Endodermal cell (in vitro differentiated cells): ENCODE results near the gene MYEF2. TPM values are rescaled to one million over a fixed set of nuclear protein-coding genes. Genes with fewer than 3 reads are reported as not detected.

Source experiments
- DNase-seq: peaks from one replicate; pipeline ENCODE4 v3.0.0-alpha.2; 2017
- H3K27ac ChIP-seq: 2 replicates; pipeline ENCODE4 v1.5.1; 2013; ENCODE audit warnings: mild to moderate bottlenecking, low read depth, low read length, moderate library complexity
- H3K27me3 ChIP-seq: 2 replicates; pipeline ENCODE4 v1.6.1; 2013; ENCODE audit warnings: mild to moderate bottlenecking, low read length, moderate library complexity; ENCODE audit not compliant: insufficient read depth, control insufficient read depth, poor library complexity, severe bottlenecking
- H3K36me3 ChIP-seq: 2 replicates; pipeline ENCODE4 v1.7.0; 2013; ENCODE audit warnings: mild to moderate bottlenecking, low read length, moderate library complexity; ENCODE audit not compliant: control insufficient read depth, insufficient read depth
- H3K4me1 ChIP-seq: one replicate; pipeline ENCODE4 v1.7.0; 2013; ENCODE audit warnings: low read length; ENCODE audit not compliant: control insufficient read depth, insufficient read depth
- H3K4me3 ChIP-seq: 2 replicates; pipeline ENCODE4 v1.5.1; 2013; ENCODE audit warnings: mild to moderate bottlenecking, low read length, moderate library complexity
- H3K9ac ChIP-seq: 2 replicates; pipeline ENCODE4 v1.6.1; 2013; ENCODE audit warnings: mild to moderate bottlenecking, low read length, moderate library complexity; ENCODE audit not compliant: poor library complexity, severe bottlenecking; ENCODE audit errors: extremely low read depth
- H3K9me3 ChIP-seq: 2 replicates; pipeline ENCODE4 v1.6.1; 2013; ENCODE audit warnings: mild to moderate bottlenecking, low read length, moderate library complexity; ENCODE audit not compliant: control insufficient read depth
- H3K27ac Mint-ChIP-seq: 2 replicates; pipeline ENCODE4 v1.8.0; 2020; ENCODE audit warnings: mixed read lengths
- H3K27me3 Mint-ChIP-seq: 2 replicates; pipeline ENCODE4 v1.8.0; 2021; ENCODE audit warnings: mild to moderate bottlenecking, mixed read lengths; ENCODE audit not compliant: insufficient read depth
- H3K36me3 Mint-ChIP-seq: 2 replicates; pipeline ENCODE4 v1.8.0; 2020; ENCODE audit warnings: low read depth, mixed read lengths
- H3K4me1 Mint-ChIP-seq: 2 replicates; pipeline ENCODE4 v1.8.0; 2020; ENCODE audit warnings: mixed read lengths
- H3K4me3 Mint-ChIP-seq: 2 replicates; pipeline ENCODE4 v1.8.0; 2020; ENCODE audit warnings: mild to moderate bottlenecking, moderate library complexity, mixed read lengths
- H3K9me3 Mint-ChIP-seq: 2 replicates; pipeline ENCODE4 v1.8.0; 2020; ENCODE audit warnings: mild to moderate bottlenecking, mixed read lengths
- WGBS, 2 experiments: methylation state at CpG; one replicate each; pipeline versions ENCODE4 v1.1.5 to v1.1.7; 2013; ENCODE audit warnings: missing lambda C conversion rate in 2 of 2, mixed read lengths in 1 of 2; ENCODE audit not compliant: insufficient coverage in 1 of 2, insufficient read length in 1 of 2; 5-methylcytosine and 5-hydroxymethylcytosine counted together
- total RNA-seq, 2 donors: library from RNA; stranded (reverse); fragmentation: NEBNext Ultra II Directional in 1 of 2; extraction: Animal tissue kit (Norgen Biotek cat#: 25700) in 1 of 2; gene quantifications; 2 replicates in 1 of 2; 3 replicates in 1 of 2; pipeline ENCODE4 v1.2.1, GENCODE V29; 2021
- TF ChIP-seq, protein P1 (sequence below): fragments of 200-600 bp; sonication (generic); conservative IDR thresholded peaks from 2 replicates; pipeline ENCODE4 v1.5.0; 2021; ENCODE audit warnings: antibody characterized with exemption, mild to moderate bottlenecking

The MYEF2 gene
- total RNA-seq, 2 donors from 2014 or later: 58.2 to 91.2 TPM

DNA sequence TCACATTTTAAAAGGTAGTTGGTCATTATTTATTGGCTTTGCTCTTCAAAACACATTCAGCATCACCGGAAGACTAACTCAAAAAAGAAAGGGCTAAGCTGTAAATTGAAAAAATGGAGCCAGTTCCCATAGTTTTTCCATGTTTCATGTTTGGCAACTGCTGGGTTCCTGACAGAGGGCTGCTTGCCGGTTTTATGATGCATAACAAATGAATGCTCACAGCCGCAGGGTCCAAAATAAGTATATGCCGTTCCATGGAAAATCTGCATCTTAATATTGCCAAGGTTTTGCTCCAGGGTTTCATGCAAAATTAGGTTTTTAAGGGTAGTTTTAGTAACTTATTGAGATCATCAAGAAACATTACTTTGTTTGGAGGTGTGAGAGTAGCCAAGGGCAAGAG, 43.8 kb upstream of the MYEF2 start:
- H3K9me3 Mint-ChIP-seq: no peaks in the 10 kb centered on the region
- peaks cover 84% of the 10 kb centered on the region for H3K27me3 Mint-ChIP-seq

DNA sequence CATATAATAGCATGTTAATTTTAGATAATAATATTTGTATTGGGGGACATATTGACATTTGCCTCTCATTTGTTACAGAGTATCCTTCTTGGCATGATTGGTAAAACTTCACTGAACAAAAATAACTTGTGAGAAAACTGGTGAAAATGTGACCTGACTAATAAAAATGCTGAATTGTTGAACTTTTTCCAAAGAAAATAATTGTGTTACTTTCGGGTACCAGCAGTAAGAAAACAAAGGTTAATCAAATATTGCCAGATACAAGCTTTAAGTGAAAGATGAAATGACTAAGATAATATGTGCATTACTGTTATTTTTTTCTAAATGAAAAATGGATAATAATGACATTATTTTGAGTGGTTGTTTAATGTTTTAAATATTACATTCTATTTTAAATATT, 43.2 kb upstream of the MYEF2 start:
- Histone ChIP-seq H3K27ac (no peak overlapping the region), H3K27me3 (peaks cover 63% of the 10 kb centered on the region), H3K36me3 (no peaks in the 10 kb centered on the region), H3K4me1 (no peaks in the 10 kb centered on the region), H3K9me3 (no peaks in the 10 kb centered on the region), H3K9ac (no peak overlapping the region), H3K4me3 (no peak overlapping the region)
- no peaks in the 10 kb centered on the region for H3K36me3 Mint-ChIP-seq
- no peak overlapping the region for H3K4me3 Mint-ChIP-seq
- peaks cover 78% of the 10 kb centered on the region for H3K27me3 Mint-ChIP-seq
- TF ChIP-seq, protein P1, sequence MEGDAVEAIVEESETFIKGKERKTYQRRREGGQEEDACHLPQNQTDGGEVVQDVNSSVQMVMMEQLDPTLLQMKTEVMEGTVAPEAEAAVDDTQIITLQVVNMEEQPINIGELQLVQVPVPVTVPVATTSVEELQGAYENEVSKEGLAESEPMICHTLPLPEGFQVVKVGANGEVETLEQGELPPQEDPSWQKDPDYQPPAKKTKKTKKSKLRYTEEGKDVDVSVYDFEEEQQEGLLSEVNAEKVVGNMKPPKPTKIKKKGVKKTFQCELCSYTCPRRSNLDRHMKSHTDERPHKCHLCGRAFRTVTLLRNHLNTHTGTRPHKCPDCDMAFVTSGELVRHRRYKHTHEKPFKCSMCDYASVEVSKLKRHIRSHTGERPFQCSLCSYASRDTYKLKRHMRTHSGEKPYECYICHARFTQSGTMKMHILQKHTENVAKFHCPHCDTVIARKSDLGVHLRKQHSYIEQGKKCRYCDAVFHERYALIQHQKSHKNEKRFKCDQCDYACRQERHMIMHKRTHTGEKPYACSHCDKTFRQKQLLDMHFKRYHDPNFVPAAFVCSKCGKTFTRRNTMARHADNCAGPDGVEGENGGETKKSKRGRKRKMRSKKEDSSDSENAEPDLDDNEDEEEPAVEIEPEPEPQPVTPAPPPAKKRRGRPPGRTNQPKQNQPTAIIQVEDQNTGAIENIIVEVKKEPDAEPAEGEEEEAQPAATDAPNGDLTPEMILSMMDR: no peak
- H3K27ac Mint-ChIP-seq: no peak overlapping the region
- DNase-seq: no peak
- 88 to 94% methylated on average over 1 of the region's 1 CpG for WGBS, 2 experiments
- no peaks in the 10 kb centered on the region for H3K9me3 Mint-ChIP-seq
- peaks cover 9% of the 10 kb centered on the region for H3K4me1 Mint-ChIP-seq

More for the DNA sequence above, 43.8 kb upstream of the MYEF2 start:
- H3K9ac ChIP-seq: no peak overlapping the region
- peaks cover 9% of the 10 kb centered on the region for H3K4me1 Mint-ChIP-seq
- H3K4me3 Mint-ChIP-seq: no peak overlapping the region
- no peaks in the 10 kb centered on the region for H3K4me1 ChIP-seq
- H3K4me3 ChIP-seq: no peak overlapping the region
- no peak overlapping the region for H3K27ac ChIP-seq
- no peak overlapping the region for H3K27ac Mint-ChIP-seq
- no peaks in the 10 kb centered on the region for H3K36me3 Mint-ChIP-seq
- H3K36me3 ChIP-seq: no peaks in the 10 kb centered on the region
- no peak for DNase-seq
- TF ChIP-seq, protein P1: no peak
- WGBS, 2 experiments: 93 to 94% methylated on average over 4 of the region's 4 CpGs
- H3K27me3 ChIP-seq: peaks cover 70% of the 10 kb centered on the region
- H3K9me3 ChIP-seq: no peaks in the 10 kb centered on the region

DNA sequence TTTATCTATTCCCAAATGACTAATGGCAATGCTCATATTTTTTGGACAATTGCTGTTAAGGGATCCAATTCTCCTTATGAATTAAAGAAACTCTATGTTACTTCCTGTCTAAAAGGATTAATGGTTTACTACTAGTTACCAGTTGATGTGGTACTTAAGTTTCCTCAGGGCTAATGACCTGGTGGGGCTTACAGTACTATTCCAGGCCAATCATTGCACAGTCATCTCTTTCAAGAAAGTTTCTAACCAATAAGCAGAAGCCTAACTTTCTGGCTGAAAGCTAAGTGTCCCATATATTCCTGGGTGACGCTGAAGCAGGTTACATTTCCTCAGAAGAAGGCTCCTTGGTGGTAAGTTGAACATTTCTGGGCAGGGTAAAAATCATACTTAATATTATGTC, 27.9 kb upstream of the MYEF2 start, which contains the start of gene SLC12A1:
Gene SLC12A1, plus strand, starts transcription at position 322 of the 400 bp plus-strand sequence. CDS start 1,418 bp downstream, outside the sequence.
- no peak within 1 kb of the TSS for H3K4me3 ChIP-seq
- Mint-ChIP-seq H3K4me1 (no peaks in the 10 kb centered on the region), H3K27ac (no peak within 1 kb of the TSS), H3K9me3 (no peaks in the 10 kb centered on the region), H3K4me3 (no peak within 1 kb of the TSS), H3K27me3 (peaks cover 3% of the 10 kb centered on the region), H3K36me3 (no peaks in the 10 kb centered on the region)
- H3K27me3 ChIP-seq: no peaks in the 10 kb centered on the region
- TF ChIP-seq, protein P1: no peak
- H3K27ac ChIP-seq: no peak within 1 kb of the TSS
- DNase-seq: no peak
- no peaks in the 10 kb centered on the region for H3K4me1 ChIP-seq
- no peaks in the 10 kb centered on the region for H3K9me3 ChIP-seq
- no peak within 1 kb of the TSS for H3K9ac ChIP-seq
- no peaks in the 10 kb centered on the region for H3K36me3 ChIP-seq
- WGBS, 2 experiments: 100% methylated on average over 1 of the region's 1 CpG; no CpG with 5 or more reads in 1 of the 2 experiments
